PC-3 (cell line): ENCODE results near the gene STUB1. TPM values are rescaled to one million over a fixed set of nuclear protein-coding genes. Genes with fewer than 3 reads are reported as not detected.

ENCODE experiments used
- ATAC-seq: fragments of 200-7000 bp; cut with Tn5 transposase; 2 replicates; pipeline ENCODE4 v1.9.1; 2020; ENCODE audit warnings: mild to moderate bottlenecking, moderate library complexity
- BruUV-seq: library from RNA; stranded (reverse); fragments of 400-500 nt; replicated peaks from 2 replicates; lab custom pipeline; 2021; lab: Mats Ljungman, UMichigan
- CTCF ChIA-PET: fragments of 300-600 bp; sonication (Branson Sonifier 250); formaldehyde crosslinking; loops from one replicate; lab custom pipeline; 2022; ENCODE audit warnings: antibody characterized with exemption; lab: Charles Lee
- POLR2A ChIA-PET: fragments of 300-600 bp; sonication (Branson Sonifier 250); formaldehyde crosslinking; loops from one replicate; lab custom pipeline; 2022; ENCODE audit warnings: antibody characterized with exemption; ENCODE audit not compliant: unreplicated experiment; lab: Charles Lee
- DNase-seq: peaks from one replicate; pipeline ENCODE4 v3.0.0-alpha.2; 2015
- H2AFZ ChIP-seq: fragments of 300-600 bp; sonication (generic); 2 replicates; pipeline ENCODE4 v1.6.0; 2016; ENCODE audit warnings: antibody characterized with exemption, low read length
- H3F3A ChIP-seq: fragments of 300-600 bp; sonication (generic); one replicate; pipeline ENCODE4 v1.6.0; 2017; ENCODE audit warnings: antibody characterized with exemption, low read length, control low read depth, mild to moderate bottlenecking; ENCODE audit not compliant: unreplicated experiment
- H3K27ac ChIP-seq: fragments of 300-600 bp; sonication (generic); 2 replicates; pipeline ENCODE4 v1.5.1; 2016; ENCODE audit warnings: mild to moderate bottlenecking, low read length
- H3K27me3 ChIP-seq: fragments of 300-600 bp; sonication (generic); 2 replicates; pipeline ENCODE4 v1.6.1; 2016; ENCODE audit warnings: low read length, mixed read lengths
- H3K36me3 ChIP-seq: fragments of 300-600 bp; sonication (generic); 2 replicates; pipeline ENCODE4 v1.6.1; 2016; ENCODE audit warnings: low read depth, mixed run types, low read length, mixed read lengths
- H3K4me1 ChIP-seq: fragments of 300-600 bp; sonication (generic); 2 replicates; pipeline ENCODE4 v1.5.1; 2016; ENCODE audit warnings: low read length; ENCODE audit not compliant: insufficient read depth
- H3K4me2 ChIP-seq: fragments of 300-600 bp; sonication (generic); 2 replicates; pipeline ENCODE4 v1.6.0; 2016; ENCODE audit warnings: low read length
- H3K4me3 ChIP-seq: fragments of 300-600 bp; sonication (generic); 2 replicates; pipeline ENCODE4 v1.5.1; 2016; ENCODE audit warnings: mild to moderate bottlenecking, low read length, mixed read lengths
- H3K79me2 ChIP-seq: fragments of 300-600 bp; sonication (generic); 2 replicates; pipeline ENCODE4 v1.6.1; 2017; ENCODE audit warnings: low read length, mixed read lengths
- H3K9ac ChIP-seq: fragments of 300-600 bp; sonication (generic); 2 replicates; pipeline ENCODE4 v1.6.0; 2016; ENCODE audit warnings: mild to moderate bottlenecking, low read length
- H3K9me2 ChIP-seq: fragments of 300-600 bp; sonication (generic); replicated peaks from 2 replicates; pipeline ENCODE4 v1.6.1; 2016; ENCODE audit warnings: mixed run types, low read length, mixed read lengths
- H3K9me3 ChIP-seq: fragments of 300-600 bp; sonication (generic); 2 replicates; pipeline ENCODE4 v1.6.1; 2016; ENCODE audit warnings: low read length, mixed read lengths
- H4K20me1 ChIP-seq: fragments of 300-600 bp; sonication (generic); 2 replicates; pipeline ENCODE4 v1.6.1; 2016; ENCODE audit warnings: low read length, mixed read lengths
- EZH2 ChIP-seq: fragments of 300-600 bp; sonication (generic); IDR thresholded peaks from one replicate; pipeline ENCODE4 v1.6.1; 2017; ENCODE audit warnings: antibody characterized with exemption, mild to moderate bottlenecking, low read length; ENCODE audit not compliant: unreplicated experiment
- EZH2phosphoT487 ChIP-seq: fragments of 300-600 bp; sonication (generic); IDR thresholded peaks from 2 replicates; pipeline ENCODE4 v1.6.1; 2018; ENCODE audit warnings: mild to moderate bottlenecking, antibody characterized with exemption, low read length, borderline replicate concordance
- intact Hi-C: fragments of 100-400 bp; cut with micrococcal nuclease; formaldehyde crosslinking; loops from 2 replicates; pipeline ENCODE4 v1.9.0; 2023
- total RNA-seq: library from RNA; depleted of rRNA; stranded (reverse); fragments of >200 nt; gene quantifications from 2 replicates; pipeline ENCODE4 v1.2.3, GENCODE V29; 2014
- TF ChIP-seq, protein P1 (sequence below): fragments of 300-600 bp; sonication (generic); conservative IDR thresholded peaks from 2 replicates; pipeline ENCODE4 v1.5.1; 2017; ENCODE audit warnings: antibody characterized with exemption, low read depth, mild to moderate bottlenecking, low read length

STUB1 gene
- total RNA-seq, 1 experiment from 2014 or later, result 152 TPM

DNA sequence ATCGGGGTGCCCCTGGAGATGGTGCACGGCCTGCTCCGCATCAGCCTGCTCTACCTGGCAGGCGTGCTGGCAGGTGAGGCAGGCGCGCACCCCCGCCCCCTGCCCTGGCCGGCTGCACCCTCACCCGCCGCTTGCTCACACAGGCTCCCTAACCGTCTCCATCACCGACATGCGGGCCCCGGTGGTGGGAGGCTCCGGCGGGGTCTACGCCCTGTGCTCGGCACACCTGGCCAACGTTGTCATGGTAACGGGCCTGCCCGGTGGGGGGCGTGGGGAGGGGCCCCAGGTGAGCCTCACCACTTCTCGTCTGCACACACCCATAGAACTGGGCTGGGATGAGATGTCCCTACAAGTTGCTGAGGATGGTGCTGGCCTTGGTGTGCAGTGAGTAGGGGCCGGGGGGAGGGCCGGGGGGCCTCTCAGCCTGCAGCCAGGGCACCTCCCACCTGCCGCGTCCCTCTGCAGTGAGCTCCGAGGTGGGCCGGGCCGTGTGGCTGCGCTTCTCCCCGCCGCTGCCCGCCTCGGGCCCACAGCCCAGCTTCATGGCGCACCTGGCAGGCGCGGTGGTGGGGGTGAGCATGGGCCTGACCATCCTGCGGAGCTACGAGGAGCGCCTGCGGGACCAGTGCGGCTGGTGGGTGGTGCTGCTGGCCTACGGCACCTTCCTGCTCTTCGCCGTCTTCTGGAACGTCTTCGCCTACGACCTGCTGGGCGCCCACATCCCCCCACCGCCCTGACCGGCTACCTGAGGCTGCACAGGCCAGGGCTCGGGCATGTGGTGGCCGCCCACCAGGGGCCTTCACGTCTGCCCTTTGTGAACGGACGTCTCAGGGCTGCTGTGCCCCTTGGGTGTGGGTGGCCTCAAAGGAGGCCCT is 2.7 kb upstream of the STUB1 start:
- intact Hi-C loops, result no loop called here
- CTCF ChIA-PET, result no interaction called here

DNA sequence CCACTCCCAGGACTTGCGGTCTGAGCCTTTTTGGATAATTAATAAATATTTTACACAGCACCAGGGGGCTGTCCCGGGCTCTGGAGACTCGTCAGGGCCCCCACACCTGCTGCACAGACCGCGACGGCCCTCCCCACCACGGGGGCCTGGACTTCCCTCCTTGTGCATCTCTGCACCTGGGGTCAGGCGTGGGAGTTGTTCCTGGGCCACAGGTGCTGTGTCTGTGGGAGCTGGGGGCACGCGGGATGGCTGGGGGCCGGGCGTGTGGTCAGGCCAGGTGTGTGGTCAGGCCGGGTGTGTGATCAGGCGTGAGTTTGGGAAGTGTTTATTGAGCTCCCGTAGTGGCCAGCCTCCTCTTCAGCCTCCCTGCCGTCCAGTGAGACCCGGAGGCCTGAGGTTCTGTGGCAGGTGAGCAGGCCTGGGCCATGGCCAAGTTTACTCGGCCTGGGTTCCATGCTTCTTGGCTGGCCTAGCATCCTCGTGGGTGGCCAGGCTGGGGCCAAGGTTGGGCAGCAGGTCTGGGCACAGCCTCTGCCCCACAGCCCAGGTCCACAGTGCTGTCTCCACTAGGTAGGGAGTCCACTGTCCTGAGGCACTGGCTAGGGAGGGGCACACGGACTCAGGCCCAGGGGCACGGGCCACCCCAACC is 1.9 kb upstream of the STUB1 start:
- Histone ChIP-seq H3K27ac (no peak overlapping the region), H2AFZ (no peak overlapping the region), H3K4me2 (no peak overlapping the region), H3K4me3 (no peak overlapping the region), H3K27me3 (no peaks in the 10 kb centered on the region), H3K9ac (no peak overlapping the region), H3F3A (no peaks in the 10 kb centered on the region), H3K79me2 (peaks cover 30% of the 10 kb centered on the region), H3K4me1 (peaks cover 21% of the 10 kb centered on the region), H3K9me3 (no peaks in the 10 kb centered on the region), H3K36me3 (peaks cover 6% of the 10 kb centered on the region), H4K20me1 (peaks cover 10% of the 10 kb centered on the region; the same call in 1 of the 2 replicates), H3K9me2 (no peaks in the 10 kb centered on the region)
- CTCF ChIA-PET, result no interaction called here
- POLR2A ChIA-PET, result no interaction called here
- intact Hi-C loops, result no loop called here
- no TSS peak for BruUV-seq
- TF ChIP-seq EZH2phosphoT487 (no peak), EZH2 (no peak)
- TF ChIP-seq, protein P1, sequence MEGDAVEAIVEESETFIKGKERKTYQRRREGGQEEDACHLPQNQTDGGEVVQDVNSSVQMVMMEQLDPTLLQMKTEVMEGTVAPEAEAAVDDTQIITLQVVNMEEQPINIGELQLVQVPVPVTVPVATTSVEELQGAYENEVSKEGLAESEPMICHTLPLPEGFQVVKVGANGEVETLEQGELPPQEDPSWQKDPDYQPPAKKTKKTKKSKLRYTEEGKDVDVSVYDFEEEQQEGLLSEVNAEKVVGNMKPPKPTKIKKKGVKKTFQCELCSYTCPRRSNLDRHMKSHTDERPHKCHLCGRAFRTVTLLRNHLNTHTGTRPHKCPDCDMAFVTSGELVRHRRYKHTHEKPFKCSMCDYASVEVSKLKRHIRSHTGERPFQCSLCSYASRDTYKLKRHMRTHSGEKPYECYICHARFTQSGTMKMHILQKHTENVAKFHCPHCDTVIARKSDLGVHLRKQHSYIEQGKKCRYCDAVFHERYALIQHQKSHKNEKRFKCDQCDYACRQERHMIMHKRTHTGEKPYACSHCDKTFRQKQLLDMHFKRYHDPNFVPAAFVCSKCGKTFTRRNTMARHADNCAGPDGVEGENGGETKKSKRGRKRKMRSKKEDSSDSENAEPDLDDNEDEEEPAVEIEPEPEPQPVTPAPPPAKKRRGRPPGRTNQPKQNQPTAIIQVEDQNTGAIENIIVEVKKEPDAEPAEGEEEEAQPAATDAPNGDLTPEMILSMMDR, result no peak
- DNase-seq (no peak), ATAC-seq (no peak)

More for the DNA sequence above, 2.7 kb upstream of the STUB1 start:
- no peak overlapping the region for H3K4me3 ChIP-seq
- H3K27ac ChIP-seq, result no peak overlapping the region
- no peak overlapping the region for H2AFZ ChIP-seq
- TF ChIP-seq EZH2 (no peak), EZH2phosphoT487 (no peak)
- TF ChIP-seq, protein P1, result no peak
- no TSS peak for BruUV-seq
- ATAC-seq (no peak), DNase-seq (no peak)
- H3K9me2 ChIP-seq, result no peaks in the 10 kb centered on the region
- no peaks in the 10 kb centered on the region for H3K27me3 ChIP-seq
- POLR2A ChIA-PET, result no interaction called here
- peaks cover 5% of the 10 kb centered on the region for H3K36me3 ChIP-seq
- H3F3A ChIP-seq, result no peaks in the 10 kb centered on the region
- H3K4me1 ChIP-seq, result peaks cover 14% of the 10 kb centered on the region
- H3K79me2 ChIP-seq, result peaks cover 22% of the 10 kb centered on the region
- H3K9me3 ChIP-seq, result no peaks in the 10 kb centered on the region
- H3K9ac ChIP-seq, result no peak overlapping the region
- peaks cover 10% of the 10 kb centered on the region; the same call in 1 of the 2 replicates for H4K20me1 ChIP-seq
- H3K4me2 ChIP-seq, result no peak overlapping the region
